ENCODE results near the gene SNAPC2. TPM values are rescaled to one million over a fixed set of nuclear protein-coding genes. Genes with fewer than 3 reads are reported as not detected.
A peak's percentile ranks its signal among the peaks of the same experiment; 100 is the strongest.

The SNAPC2 gene
- total RNA-seq, 2 experiments from 2014 or later, result 10.9 to 12.4 TPM

DNA sequence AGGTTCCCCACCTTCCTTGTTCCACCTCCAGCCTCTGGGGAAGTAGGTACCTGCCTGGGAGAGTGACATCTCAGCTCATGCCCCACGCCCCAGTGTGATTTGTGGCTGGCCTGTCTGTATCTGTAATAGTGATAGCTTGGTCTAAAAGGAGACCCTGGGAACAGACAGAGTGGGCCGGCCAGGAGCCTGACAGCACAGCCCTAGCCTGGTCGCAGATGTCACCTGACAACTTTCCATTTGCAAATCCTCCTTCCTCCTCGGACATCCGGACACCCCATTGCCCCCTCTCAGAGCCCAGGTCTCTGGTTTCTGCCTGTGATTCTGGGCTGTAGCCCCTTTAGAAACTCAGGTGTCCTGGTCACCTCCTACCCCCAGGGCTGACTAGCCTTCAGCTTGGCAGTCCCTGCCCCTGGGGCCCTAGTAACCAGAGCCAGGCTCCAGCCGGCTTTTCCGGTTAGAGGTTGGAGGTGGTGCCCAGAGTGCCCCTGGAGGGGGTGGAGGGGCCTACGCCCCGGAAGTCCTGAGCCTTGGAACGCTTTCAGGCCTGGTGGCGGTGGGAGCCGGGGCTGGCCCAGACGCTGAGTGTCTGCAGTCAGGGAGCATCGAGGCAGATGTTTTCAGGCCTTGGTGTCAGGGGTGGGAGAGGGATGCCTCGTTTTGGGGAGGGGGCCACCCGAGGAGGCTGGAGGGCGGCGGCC, 25.4 kb upstream of the SNAPC2 start:
- no peaks in the 10 kb centered on the region for H3K36me3 Mint-ChIP-seq (ENCODE audit: low read depth)
- CTCF ChIA-PET, result no interaction called here
- H3K9me3 Mint-ChIP-seq, result no peaks in the 10 kb centered on the region
- no peak for DNase-seq
- H3K27me3 Mint-ChIP-seq (ENCODE audit: low read depth), result peaks cover 17% of the 10 kb centered on the region
- intact Hi-C loops (cut with micrococcal nuclease), result no loop called here
- no peak overlapping the region for H3K4me3 Mint-ChIP-seq
- H3K27ac Mint-ChIP-seq, result no peak overlapping the region
- no peaks in the 10 kb centered on the region for H3K4me1 Mint-ChIP-seq (ENCODE audit: low read depth)

DNA sequence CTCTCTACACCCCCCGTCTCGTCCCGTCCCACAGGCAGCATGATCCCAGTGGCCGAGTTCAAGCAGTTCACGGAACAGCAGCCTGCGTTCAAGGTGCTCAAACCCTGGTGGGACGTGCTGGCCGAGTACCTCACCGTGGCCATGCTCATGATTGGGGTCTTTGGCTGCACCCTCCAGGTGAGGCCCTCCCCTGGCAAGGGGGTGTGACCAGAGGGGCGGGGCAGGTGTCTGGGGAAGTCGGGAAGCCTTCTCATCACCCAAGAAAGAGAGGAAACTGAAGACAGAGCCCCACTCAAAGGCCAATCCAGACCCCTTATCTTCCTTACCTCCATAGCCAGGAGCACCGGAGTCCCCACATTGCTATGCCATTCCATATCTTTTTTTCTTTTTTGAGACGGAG, 24.6 kb upstream of the SNAPC2 start:
- Mint-ChIP-seq H3K27ac (no peak overlapping the region), H3K4me3 (no peak overlapping the region), H3K9me3 (no peaks in the 10 kb centered on the region), H3K4me1 (ENCODE audit: low read depth) (no peaks in the 10 kb centered on the region), H3K27me3 (ENCODE audit: low read depth) (peaks cover 15% of the 10 kb centered on the region), H3K36me3 (ENCODE audit: low read depth) (no peaks in the 10 kb centered on the region)
- intact Hi-C loops (cut with micrococcal nuclease), result no loop called here
- CTCF ChIA-PET, result no interaction called here
- no peak for DNase-seq

DNA sequence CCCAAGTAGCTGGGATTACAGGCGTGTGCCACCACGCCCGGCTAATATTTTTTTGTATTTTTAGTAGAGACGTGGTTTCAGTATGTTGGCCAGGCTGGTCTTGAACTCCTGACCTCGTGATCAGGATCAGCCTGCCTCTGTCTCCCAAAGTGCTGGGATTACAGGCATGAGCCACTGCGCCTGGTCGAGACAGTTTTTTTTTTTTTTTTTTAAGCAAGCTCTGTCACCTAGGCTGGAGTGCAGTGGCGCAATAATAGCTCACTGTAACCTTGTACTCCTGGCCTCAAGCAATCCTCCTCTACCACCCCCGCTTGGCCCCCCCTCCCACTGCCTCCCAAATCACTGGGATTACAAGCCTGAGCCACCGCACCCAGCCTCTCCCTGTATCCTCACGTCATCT, 22.8 kb upstream of the SNAPC2 start:
- Mint-ChIP-seq H3K9me3 (no peaks in the 10 kb centered on the region), H3K4me1 (ENCODE audit: low read depth) (no peaks in the 10 kb centered on the region), H3K27me3 (ENCODE audit: low read depth) (peaks cover 12% of the 10 kb centered on the region), H3K27ac (no peak overlapping the region), H3K36me3 (ENCODE audit: low read depth) (no peaks in the 10 kb centered on the region), H3K4me3 (no peak overlapping the region)
- no peak for DNase-seq
- CTCF ChIA-PET, result interaction anchor here (0.9 kb wide), 1 partner anchor 28 kb away, joined by 3 read pairs; no protein-coding TSS in a partner anchor
- intact Hi-C loops (cut with micrococcal nuclease), result no loop called here

DNA sequence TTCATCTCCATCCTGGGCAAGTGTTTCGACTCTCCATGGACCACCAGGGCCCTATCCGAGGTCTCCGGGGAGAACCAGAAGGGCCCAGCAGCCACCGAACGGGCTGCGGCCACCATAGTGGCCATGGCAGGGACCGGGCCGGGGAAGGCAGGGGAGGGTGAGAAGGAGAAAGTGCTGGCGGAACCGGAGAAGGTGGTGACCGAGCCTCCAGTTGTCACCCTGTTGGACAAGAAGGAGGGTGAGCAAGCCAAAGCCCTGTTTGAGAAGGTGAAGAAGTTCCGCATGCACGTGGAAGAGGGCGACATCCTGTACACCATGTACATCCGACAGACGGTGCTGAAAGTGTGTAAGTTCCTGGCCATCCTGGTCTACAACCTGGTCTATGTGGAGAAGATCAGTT, 21.2 kb upstream of the SNAPC2 start:
- H3K4me3 Mint-ChIP-seq, result no peak overlapping the region
- DNase-seq, result no peak
- H3K36me3 Mint-ChIP-seq (ENCODE audit: low read depth), result peaks cover 2% of the 10 kb centered on the region
- H3K27ac Mint-ChIP-seq, result no peak overlapping the region
- peaks cover 10% of the 10 kb centered on the region for H3K27me3 Mint-ChIP-seq (ENCODE audit: low read depth)
- H3K4me1 Mint-ChIP-seq (ENCODE audit: low read depth), result peaks cover 3% of the 10 kb centered on the region
- intact Hi-C loops (cut with micrococcal nuclease), result no loop called here
- CTCF ChIA-PET, result no interaction called here
- H3K9me3 Mint-ChIP-seq, result no peaks in the 10 kb centered on the region

DNA sequence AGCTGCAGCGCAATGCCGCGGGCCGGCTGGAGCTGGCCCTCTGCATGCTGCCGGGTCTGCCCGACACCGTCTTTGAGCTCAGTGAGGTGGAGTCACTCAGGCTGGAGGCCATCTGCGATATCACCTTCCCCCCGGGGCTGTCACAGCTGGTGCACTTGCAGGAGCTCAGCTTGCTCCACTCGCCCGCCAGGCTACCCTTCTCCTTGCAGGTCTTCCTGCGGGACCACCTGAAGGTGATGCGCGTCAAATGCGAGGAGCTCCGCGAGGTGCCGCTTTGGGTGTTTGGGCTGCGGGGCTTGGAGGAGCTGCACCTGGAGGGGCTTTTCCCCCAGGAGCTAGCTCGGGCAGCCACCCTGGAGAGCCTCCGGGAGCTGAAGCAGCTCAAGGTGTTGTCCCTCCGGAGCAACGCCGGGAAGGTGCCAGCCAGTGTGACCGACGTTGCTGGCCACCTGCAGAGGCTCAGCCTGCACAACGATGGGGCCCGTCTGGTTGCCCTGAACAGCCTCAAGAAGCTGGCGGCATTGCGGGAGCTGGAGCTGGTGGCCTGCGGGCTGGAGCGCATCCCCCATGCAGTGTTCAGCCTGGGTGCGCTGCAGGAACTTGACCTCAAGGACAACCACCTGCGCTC, 20.3 kb upstream of the SNAPC2 start:
- H3K9me3 Mint-ChIP-seq, result no peaks in the 10 kb centered on the region
- CTCF ChIA-PET, result interaction anchor here (1.0 to 1.9 kb wide), 2 partner anchors 47 to 219 kb away, joined by 3 to 8 read pairs; partner anchors contain the start of gene TRAPPC5
- H3K36me3 Mint-ChIP-seq (ENCODE audit: low read depth), result peaks cover 4% of the 10 kb centered on the region
- H3K4me3 Mint-ChIP-seq, result no peak overlapping the region
- peaks cover 6% of the 10 kb centered on the region for H3K4me1 Mint-ChIP-seq (ENCODE audit: low read depth)
- DNase-seq, result no peak
- H3K27me3 Mint-ChIP-seq (ENCODE audit: low read depth), result peaks cover 7% of the 10 kb centered on the region
- intact Hi-C loops (cut with micrococcal nuclease), result no loop called here
- H3K27ac Mint-ChIP-seq, result no peak overlapping the region

DNA sequence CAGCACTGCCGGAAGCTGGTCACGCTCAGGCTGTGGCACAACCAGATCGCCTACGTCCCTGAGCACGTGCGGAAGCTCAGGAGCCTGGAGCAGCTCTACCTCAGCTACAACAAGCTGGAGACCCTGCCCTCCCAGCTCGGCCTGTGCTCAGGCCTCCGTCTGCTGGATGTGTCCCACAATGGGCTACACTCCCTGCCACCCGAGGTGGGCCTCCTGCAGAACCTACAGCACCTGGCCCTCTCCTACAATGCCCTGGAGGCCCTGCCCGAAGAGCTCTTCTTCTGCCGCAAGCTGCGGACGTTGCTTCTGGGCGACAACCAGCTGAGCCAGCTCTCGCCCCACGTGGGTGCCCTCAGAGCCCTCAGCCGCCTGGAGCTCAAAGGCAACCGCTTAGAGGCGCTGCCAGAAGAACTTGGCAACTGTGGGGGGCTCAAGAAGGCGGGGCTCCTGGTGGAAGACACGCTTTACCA, 19.7 kb upstream of the SNAPC2 start:
- CTCF ChIA-PET, result interaction anchor here (0.5 to 2.5 kb wide), 4 partner anchors 31 to 220 kb away, joined by 3 to 14 read pairs (median 6); partner anchors contain the start of gene TRAPPC5
- Mint-ChIP-seq H3K4me3 (no peak overlapping the region), H3K4me1 (ENCODE audit: low read depth) (peaks cover 11% of the 10 kb centered on the region), H3K36me3 (ENCODE audit: low read depth) (peaks cover 7% of the 10 kb centered on the region), H3K9me3 (no peaks in the 10 kb centered on the region), H3K27me3 (ENCODE audit: low read depth) (peaks cover 4% of the 10 kb centered on the region), H3K27ac (no peak overlapping the region)
- DNase-seq, result no peak
- intact Hi-C loops (cut with micrococcal nuclease), result no loop called here

DNA sequence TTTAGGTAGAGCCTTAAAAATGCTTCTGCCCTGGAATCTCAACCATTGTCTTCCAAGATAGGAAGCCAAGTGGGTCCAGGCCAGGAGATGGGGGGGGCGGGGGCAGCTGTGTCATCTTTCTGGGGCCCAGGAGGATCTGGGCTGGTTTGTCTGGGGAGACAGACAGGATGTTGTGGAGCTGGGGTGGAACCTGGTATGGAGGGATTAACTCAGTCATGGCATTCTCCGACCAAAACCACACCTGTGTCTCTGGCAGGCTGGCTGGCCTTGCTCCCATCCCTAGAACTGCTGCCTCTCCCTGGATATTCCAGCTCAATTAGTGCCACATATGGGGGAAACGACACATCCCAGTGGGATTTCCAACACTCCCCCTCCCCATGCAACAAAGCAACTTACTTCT, 19.2 kb upstream of the SNAPC2 start:
- H3K9me3 Mint-ChIP-seq, result no peaks in the 10 kb centered on the region
- peaks cover 15% of the 10 kb centered on the region for H3K4me1 Mint-ChIP-seq (ENCODE audit: low read depth)
- peaks cover 10% of the 10 kb centered on the region for H3K36me3 Mint-ChIP-seq (ENCODE audit: low read depth)
- peaks cover 2% of the 10 kb centered on the region for H3K27me3 Mint-ChIP-seq (ENCODE audit: low read depth)
- DNase-seq, result no peak
- H3K27ac Mint-ChIP-seq, result no peak overlapping the region
- no peak overlapping the region for H3K4me3 Mint-ChIP-seq
- CTCF ChIA-PET, result interaction anchor here (0.5 to 2.5 kb wide), 4 partner anchors 32 to 220 kb away, joined by 3 to 14 read pairs (median 6); partner anchors contain the start of gene TRAPPC5
- intact Hi-C loops (cut with micrococcal nuclease), result no loop called here

DNA sequence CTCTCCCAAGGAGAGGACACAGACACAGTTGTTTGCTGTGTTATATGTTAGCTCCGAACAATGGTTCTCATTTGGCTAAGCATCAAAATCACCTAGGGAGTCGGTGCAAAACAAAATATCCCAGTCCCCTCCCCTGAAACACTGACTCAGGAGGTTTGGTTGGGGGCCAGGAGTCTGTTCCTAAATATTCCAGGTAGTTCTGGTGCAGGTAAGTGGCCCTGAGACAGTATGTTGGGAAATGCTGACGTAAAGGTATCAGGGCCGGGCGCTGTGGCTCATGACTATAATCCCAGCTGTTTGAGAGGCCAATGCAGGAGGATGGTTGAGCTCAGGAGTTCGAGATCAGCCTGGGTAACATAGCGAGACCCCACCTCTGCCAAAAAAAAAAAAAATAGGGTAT, 18.8 kb upstream of the SNAPC2 start:
- Mint-ChIP-seq H3K27me3 (ENCODE audit: low read depth) (peaks cover 2% of the 10 kb centered on the region), H3K36me3 (ENCODE audit: low read depth) (peaks cover 10% of the 10 kb centered on the region), H3K4me3 (no peak overlapping the region), H3K9me3 (no peaks in the 10 kb centered on the region), H3K27ac (no peak overlapping the region), H3K4me1 (ENCODE audit: low read depth) (peaks cover 18% of the 10 kb centered on the region)
- intact Hi-C loops (cut with micrococcal nuclease), result no loop called here
- no peak for DNase-seq
- CTCF ChIA-PET, result interaction anchor here (0.7 to 2.5 kb wide), 3 partner anchors 32 to 48 kb away, joined by 3 to 14 read pairs (median 8); no protein-coding TSS in a partner anchor

DNA sequence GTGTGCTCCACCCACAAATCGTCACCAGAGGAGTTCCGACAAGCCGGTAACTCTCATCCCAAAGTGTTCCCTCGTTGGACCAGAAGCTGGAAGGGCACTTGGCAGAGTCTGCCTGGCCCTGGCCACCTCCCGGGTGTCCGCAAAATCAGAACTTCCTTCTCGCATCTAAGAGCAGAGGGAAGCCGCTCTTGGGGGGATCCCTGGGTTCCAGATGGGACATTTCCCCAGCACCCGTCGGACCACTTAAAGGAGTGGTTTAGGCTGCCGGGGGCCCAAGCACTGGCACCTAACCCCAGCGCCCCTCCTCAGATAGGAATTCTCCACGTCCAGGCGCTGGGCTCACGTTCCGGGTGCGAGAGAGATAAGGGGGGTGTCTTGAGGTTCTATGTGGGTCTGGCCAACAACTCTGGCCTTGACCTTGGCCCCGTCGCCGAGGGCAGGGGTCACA, 17.3 kb upstream of the SNAPC2 start:
- H3K27me3 Mint-ChIP-seq (ENCODE audit: low read depth), result no peaks in the 10 kb centered on the region
- peak overlapping the region; percentile 88 for H3K4me3 Mint-ChIP-seq
- no peak for DNase-seq
- CTCF ChIA-PET, result interaction anchor here (0.8 to 2.5 kb wide), 6 partner anchors 15 to 42 kb away, joined by 3 to 14 read pairs (median 4); no protein-coding TSS in a partner anchor
- H3K9me3 Mint-ChIP-seq, result no peaks in the 10 kb centered on the region
- H3K4me1 Mint-ChIP-seq (ENCODE audit: low read depth), result peaks cover 23% of the 10 kb centered on the region
- intact Hi-C loops (cut with micrococcal nuclease), result loop anchor here (1.0 to 2.0 kb wide), 5 partner anchors 17 to 74 kb away; partner anchors contain the start of genes SNAPC2 and TIMM44
- H3K36me3 Mint-ChIP-seq (ENCODE audit: low read depth), result peaks cover 10% of the 10 kb centered on the region
- H3K27ac Mint-ChIP-seq, result no peak overlapping the region

DNA sequence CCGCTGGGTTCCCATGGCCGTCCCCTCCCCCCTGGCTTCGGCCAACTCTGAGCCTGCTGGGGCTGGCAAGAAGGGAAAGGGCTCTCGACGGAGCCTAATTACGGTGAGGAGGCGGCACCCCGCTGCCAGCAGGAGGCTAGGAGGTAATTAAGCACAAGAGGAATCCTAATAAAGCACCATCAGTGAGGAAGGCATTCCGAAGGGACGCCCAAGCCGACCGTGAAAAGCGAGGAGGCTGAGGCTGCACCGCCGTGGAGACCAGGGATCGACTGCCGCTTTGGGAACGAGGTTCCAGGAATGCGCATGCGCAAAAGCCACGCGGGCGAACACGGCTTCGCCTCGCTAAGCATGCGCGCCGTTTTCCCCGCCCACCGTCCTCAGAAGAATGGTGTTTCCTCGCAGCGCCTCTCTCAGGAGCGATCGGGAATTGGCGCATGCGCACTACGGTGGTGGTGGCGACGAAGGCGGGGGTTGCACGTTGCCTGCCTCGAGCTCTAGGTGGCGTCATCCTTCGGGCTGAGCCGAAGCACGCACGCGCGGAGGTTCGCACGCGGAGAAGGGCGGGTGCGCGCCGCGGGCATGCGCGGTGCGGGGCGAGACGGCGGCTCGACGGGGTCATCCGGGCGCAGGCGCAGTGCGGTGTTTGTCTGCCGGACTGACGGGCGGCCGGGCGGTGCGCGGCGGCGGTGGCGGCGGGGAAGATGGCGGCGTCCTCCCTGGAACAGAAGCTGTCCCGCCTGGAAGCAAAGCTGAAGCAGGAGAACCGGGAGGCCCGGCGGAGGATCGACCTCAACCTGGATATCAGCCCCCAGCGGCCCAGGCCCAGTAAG, 16.7 kb upstream of the SNAPC2 start, which contains the start of gene MAP2K7:
MAP2K7 (plus strand) TSS at position 634 of the 830 bp plus-strand sequence; CDS start at position 702, 68 bp downstream.
- peak; percentile 100 for DNase-seq
- Mint-ChIP-seq H3K36me3 (ENCODE audit: low read depth) (peaks cover 10% of the 10 kb centered on the region), H3K27ac (peak within 1 kb of the TSS; percentile 84), H3K9me3 (no peaks in the 10 kb centered on the region), H3K4me3 (peak within 1 kb of the TSS; percentile 88), H3K4me1 (ENCODE audit: low read depth) (peaks cover 24% of the 10 kb centered on the region), H3K27me3 (ENCODE audit: low read depth) (no peaks in the 10 kb centered on the region)
- CTCF ChIA-PET, result interaction anchor here (0.6 to 1.6 kb wide), 7 partner anchors 12 to 694 kb away, joined by 3 to 10 read pairs (median 3); no protein-coding TSS in a partner anchor
- intact Hi-C loops (cut with micrococcal nuclease), result loop anchor here (1.0 to 2.0 kb wide), 5 partner anchors 17 to 74 kb away; partner anchors contain the start of genes SNAPC2 and TIMM44

DNA sequence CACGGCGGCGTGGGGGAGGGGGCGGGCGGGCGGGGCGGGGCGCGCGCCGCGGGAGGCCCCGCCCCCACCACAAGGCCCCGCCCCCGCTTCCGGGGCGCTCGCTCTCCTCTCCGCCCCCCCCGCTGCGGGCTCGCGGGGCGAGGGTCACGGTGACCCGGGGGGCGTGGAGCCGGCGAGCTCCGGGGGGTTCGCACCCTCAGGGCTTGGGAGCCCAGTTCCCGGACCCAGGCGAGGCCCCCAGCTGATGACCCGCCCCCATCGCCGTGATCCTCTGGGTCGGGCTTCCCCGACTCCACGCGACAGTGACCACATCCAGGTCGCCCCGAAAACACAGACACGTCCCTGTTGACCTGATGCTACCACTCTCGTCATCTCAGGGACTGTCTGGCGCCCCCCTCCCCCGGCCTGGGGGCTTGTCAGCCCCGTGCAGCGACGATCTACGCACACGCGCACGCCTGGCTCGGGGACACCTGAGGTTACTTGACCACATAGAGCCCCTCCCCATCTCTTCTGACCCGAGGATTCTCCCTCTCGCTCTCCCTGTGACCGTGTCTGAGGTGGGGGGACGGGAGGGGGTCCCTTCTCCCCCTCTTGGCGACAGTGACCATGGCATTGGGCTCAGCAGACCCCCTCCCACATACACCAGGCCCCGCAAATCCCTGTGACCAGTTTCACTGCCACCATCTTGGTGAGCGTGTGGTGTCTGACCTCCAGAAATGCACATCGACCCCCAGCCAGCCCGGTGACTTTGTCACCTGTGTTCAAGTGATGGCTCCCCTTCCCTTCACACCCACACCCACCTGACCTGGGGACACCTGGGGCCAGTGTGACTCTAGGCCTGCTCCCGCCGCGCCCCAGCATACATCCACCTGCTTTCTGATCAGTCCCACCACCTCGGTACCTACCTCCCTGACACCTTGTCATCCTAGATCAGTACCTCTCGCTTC, 15.8 kb upstream of the SNAPC2 start:
- Mint-ChIP-seq H3K9me3 (no peaks in the 10 kb centered on the region), H3K27ac (peak overlapping the region; percentile 81), H3K4me3 (peak overlapping the region; percentile 88), H3K27me3 (ENCODE audit: low read depth) (no peaks in the 10 kb centered on the region), H3K36me3 (ENCODE audit: low read depth) (peaks cover 10% of the 10 kb centered on the region), H3K4me1 (ENCODE audit: low read depth) (peaks cover 24% of the 10 kb centered on the region)
- CTCF ChIA-PET, result interaction anchor here (0.6 to 1.6 kb wide), 7 partner anchors 12 to 695 kb away, joined by 3 to 10 read pairs (median 3); no protein-coding TSS in a partner anchor
- intact Hi-C loops (cut with micrococcal nuclease), result no loop called here
- peak; percentile 69 for DNase-seq

All from activated naive CD4-positive, alpha-beta T cell treated with anti-CD3 and anti-CD28 coated beads for 36 hours (primary cell).